GM10266 (cell line): ENCODE data around the gene MCM7.
"Not testable (repeated sequence)": the region's sequence is repeated elsewhere in the genome, so short reads cannot be mapped to it uniquely, and the experiment has no call there.

Source experiments
- DNase-seq: peaks from one replicate; pipeline ENCODE4 v3.0.0; 2012; ENCODE audit errors: extremely low spot score
- TF ChIP-seq, protein P1 (sequence below): IDR thresholded peaks from 2 replicates; pipeline ENCODE4 v1.5.1; 2012; ENCODE audit warnings: mild to moderate bottlenecking, low read depth; ENCODE audit not compliant: control insufficient read depth, insufficient read depth; ENCODE audit errors: missing control alignments

The MCM7 gene

DNA sequence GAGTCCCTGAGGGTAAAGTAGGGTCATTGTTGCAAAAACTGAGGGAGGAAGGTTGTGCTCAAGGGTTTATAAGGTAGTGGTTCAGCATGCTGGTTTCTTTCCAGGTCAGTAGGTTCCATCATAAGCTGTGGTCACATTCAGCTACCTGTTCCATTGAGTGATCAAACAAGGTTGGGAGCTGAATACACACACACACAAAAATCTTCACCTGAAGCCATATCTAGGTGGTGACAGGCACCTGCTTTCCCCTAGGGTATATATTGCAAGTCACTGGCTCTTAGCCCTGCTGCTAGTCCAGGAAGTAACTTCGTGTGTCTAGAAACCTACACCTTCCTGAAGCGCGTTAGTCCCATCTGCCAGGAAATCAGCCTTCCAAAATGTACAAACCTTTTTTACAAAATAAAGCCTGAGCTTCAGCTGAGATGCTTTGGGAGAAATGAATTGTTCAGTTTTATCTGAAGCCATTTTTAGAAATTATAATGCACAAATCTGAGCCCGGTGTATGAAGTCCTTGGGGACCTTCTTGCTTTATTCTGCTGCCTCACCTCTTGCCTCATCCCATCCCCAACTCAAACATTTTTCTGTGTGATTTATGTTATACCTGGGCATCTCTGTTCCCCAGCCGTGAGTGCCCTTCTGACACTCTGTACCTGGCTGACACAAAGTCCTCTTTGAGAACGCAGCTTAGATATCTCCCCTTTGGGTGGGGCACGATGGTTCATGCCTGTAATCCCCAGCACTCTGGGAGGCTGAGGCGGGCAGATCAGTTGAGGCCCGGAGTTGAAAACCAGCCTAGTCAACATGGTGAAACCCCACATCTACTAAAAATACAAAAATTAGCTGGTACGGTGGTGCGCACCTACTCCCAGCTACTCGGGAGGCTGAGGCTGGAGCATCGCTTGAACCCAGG, 36.9 kb upstream of the MCM7 start:
- TF ChIP-seq, protein P1, sequence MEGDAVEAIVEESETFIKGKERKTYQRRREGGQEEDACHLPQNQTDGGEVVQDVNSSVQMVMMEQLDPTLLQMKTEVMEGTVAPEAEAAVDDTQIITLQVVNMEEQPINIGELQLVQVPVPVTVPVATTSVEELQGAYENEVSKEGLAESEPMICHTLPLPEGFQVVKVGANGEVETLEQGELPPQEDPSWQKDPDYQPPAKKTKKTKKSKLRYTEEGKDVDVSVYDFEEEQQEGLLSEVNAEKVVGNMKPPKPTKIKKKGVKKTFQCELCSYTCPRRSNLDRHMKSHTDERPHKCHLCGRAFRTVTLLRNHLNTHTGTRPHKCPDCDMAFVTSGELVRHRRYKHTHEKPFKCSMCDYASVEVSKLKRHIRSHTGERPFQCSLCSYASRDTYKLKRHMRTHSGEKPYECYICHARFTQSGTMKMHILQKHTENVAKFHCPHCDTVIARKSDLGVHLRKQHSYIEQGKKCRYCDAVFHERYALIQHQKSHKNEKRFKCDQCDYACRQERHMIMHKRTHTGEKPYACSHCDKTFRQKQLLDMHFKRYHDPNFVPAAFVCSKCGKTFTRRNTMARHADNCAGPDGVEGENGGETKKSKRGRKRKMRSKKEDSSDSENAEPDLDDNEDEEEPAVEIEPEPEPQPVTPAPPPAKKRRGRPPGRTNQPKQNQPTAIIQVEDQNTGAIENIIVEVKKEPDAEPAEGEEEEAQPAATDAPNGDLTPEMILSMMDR, result no peak
- peak; percentile 9 for DNase-seq

DNA sequence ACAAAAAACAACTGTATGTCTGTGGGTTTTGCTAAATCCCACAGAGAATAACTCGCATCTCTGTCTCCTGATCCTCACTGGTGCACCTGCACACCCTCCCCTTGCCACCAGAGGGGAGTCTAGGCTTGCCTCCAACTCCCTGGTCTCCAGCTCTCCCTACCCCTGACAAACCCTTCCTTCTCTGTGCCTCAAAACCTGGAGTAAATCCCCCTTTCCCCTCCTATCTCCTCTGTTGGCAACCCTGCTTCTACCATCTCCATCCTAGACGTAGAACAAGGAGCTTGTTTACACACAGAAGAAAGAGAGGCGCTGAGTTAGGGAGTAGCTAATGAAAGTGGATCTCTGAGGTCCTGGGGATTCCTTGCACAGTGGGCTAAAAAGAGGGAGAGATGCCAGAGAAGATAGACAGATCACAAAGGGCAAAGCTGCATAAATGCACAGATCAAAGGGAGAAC, 31.5 kb upstream of the MCM7 start:
- TF ChIP-seq, protein P1, result peak; percentile 94
- DNase-seq, result peak; percentile 77

DNA sequence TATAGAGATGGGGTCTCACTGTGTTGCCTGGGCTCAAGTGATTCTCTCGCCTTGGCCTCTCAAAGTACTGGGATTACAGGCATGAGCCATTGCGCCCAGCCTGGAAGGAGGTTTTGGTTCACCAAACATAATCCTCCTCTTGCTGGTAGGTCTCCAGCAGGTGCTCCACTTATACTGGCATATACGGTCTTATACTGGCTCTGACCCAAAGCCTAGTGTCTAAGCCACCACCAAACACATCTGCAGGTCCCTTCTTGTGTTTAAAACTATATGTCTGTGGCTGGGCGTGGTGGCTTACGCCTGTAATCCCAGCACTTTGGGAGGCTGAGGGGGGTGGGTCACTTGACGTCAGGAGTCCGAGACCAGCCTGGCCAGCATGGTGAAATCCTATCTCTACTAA, 30.9 kb upstream of the MCM7 start:
- no peak for DNase-seq
- TF ChIP-seq, protein P1, result no peak

- TF ChIP-seq, protein P1, result peak; percentile 95
- DNase-seq, result peak; percentile 79
These were observed 29.6 kb upstream of the MCM7 start for GRCh38 chr7:100130608-100131453.

GRCh38 chr7:100130220-100130607, 29.0 kb upstream of the MCM7 start:
- not testable (repeated sequence) for DNase-seq

- DNase-seq, result no peak
These were observed 27.4 kb upstream of the MCM7 start for GRCh38 chr7:100128637-100128963.

More at GRCh38 chr7:100128637-100128963, 27.4 kb upstream of the MCM7 start:
- TF ChIP-seq, protein P1, result no peak
